Inflammatory macrophage (primary cell): ENCODE measurements around the gene ZNF490.
A peak's percentile ranks its signal among the peaks of the same experiment; 100 is the strongest.
"Not testable (repeated sequence)": the region's sequence is repeated elsewhere in the genome, so short reads cannot be mapped to it uniquely, and the experiment has no call there.

Experiments used
- DNase-seq, 2 donors: peaks; one replicate each; pipeline ENCODE4 v3.0.0-alpha.2; 2020 to 2022

Gene ZNF490

DNA sequence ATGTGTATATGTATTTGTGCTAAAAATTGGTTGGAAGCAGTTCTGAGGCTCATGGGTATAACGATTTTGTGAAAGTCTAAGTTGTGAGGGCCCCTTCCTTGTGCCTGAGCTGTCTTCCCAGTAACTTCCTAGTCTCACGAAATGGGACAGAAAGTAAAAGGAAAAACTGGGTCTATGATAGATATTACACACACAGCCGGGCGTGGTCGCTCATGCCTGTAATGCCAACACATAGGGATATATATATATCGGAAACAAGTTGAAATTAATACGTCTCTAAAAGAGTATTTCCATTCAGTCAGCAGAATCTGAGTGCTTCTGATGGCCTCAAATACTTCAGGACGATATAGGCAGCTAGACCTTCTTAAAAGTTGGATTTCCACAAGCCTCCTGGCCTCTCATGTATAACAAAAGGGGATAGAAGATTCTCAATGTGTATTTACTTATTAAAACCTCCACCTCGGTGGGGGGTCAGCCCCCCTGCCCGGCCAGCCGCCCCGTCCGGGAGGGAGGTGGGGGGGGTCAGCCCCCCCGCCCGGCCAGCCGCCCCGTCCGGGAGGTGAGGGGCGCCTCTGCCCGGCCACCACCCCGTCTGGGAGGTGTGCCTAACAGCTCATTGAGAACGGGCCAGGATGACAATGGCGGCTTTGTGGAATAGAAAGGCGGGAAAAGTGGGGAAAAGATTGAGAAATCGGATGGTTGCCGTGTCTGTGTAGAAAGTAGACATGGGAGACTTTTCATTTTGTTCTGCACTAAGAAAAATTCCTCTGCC, 10.8 kb upstream of the ZNF490 start:
- not testable (repeated sequence) for DNase-seq

- DNase-seq = no peak
Measured at GRCh38 chr19:12617646-12618045, 7.0 kb upstream of the ZNF490 start.

DNA sequence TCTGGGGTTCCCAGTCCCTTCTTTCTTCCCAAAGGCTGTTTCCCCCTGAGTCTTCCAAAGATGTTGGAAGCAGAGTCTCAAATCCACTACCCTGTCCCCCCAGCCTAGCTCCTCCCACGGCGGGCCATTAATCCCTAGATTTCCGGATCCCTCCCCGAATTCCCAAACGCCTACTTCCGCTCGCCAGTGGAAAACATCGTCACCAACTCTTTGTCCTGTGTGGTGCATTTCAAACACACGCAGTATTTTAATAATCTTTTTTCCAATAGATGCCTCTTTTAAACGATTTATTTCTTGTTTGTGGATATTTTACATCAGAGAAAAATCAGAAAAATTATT, 717 bp upstream of the ZNF490 start:
- DNase-seq = peak in 1 of 2 donors; percentile 10

GRCh38 chr19:12607631-12608030, 3.0 kb downstream of the ZNF490 start:
- peak; percentile 24 to 36 for DNase-seq

DNA sequence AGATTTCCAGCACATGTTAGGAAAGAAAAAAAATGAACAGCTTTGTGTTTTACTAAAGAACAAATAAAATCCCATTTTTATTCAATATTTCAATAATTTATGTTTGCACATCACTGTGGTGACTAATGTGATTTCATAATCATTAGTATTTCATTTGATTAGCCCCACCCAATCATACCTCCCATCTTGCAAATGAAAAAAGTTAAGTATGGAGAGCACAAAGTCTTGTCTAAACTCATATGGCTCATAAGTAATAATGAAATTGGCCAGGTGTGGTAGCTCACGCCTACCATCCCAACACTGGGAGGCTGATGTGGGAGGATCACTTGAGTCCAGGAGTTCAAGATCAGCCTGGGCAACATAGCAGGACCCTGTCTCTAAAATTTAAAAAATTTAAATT, 3.8 kb downstream of the ZNF490 start:
- DNase-seq = no peak

DNA sequence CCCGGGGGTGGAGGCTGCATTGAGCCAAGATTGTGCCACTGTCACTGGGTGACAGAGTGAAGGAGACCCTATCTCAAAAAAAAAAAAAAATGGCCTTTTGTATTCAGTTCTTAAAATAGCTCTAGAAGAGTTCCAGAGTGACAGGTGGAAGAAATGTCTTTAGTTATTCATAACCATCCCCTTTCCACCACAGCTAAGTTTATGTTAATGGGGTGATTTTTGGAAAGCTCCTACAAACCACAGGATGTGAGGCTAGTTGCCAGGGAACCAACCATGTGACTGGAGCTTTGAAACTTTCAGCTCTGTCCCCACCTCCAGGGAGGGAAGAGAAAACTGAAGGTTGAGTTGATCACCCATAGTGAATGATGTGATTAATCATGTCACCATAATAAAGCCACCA, 6.9 kb downstream of the ZNF490 start:
- DNase-seq = no peak

DNA sequence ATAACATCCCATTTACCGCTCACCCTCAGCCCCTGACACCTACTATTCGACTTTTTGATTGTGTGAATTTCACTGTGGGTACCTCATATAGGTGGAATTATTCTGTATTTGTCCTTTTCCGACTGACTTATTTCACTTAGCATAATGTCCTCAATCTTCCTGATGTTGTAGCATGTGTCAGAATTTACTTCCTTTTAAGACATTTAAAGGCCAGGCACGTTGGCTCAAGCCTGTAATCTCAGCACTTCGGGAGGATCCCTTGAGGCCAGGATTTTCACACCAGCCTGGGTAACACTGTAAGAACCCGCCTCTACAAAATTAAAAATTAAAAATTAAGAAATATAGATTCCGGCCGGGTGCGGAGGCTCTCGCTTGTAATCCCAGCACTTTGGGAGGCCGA, 13.0 kb downstream of the ZNF490 start:
- DNase-seq = no peak

- DNase-seq = no peak
Measured at GRCh38 chr19:12596927-12597548, 13.6 kb downstream of the ZNF490 start.

GRCh38 chr19:12596485-12596884, 14.1 kb downstream of the ZNF490 start:
- no peak for DNase-seq

GRCh38 chr19:12581100-12581499, 29.5 kb downstream of the ZNF490 start:
- DNase-seq = no peak

GRCh38 chr19:12580180-12580694, 30.4 kb downstream of the ZNF490 start:
- no peak for DNase-seq

DNA sequence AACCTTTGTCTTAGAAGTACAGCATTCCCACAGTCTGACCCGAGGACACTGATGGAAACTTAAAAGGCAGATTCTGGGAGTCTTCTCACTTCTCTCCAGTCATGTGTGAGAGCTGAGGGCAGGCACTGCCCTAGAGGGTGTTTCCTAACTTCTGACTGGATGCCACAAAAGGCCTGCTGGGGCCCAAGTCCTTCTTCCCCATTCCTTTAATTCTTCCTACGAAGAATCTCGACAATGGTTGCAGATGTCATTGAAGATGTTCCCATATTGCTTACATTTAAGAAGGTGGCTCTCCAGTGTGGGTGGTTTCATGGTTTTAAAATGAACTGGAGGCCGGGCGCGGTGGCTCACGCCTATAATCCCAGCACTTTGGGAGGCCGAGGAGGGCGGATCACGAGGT, 32.0 kb downstream of the ZNF490 start:
- no peak for DNase-seq

GRCh38 chr19:12574036-12574435, 36.6 kb downstream of the ZNF490 start:
- DNase-seq = no peak

DNA sequence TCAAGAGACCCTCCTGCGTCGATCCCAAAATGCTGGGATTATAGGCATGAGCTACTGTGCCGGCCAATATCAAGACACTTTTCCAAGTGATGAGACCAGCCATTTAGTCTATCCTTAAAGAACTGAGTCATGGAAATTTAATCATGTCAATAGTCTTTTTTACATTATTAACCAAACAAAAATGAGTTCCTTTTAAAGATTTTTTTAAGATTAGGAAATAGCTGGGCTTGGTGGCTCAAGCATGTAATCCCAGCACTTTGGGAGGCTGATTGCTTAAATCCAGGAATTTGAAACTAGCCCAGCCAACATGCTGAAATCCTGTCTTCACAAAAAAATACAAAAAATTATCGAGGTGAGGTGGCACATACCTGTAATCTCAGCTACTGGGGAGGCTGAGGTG, 42.7 kb downstream of the ZNF490 start:
- no peak for DNase-seq

DNA sequence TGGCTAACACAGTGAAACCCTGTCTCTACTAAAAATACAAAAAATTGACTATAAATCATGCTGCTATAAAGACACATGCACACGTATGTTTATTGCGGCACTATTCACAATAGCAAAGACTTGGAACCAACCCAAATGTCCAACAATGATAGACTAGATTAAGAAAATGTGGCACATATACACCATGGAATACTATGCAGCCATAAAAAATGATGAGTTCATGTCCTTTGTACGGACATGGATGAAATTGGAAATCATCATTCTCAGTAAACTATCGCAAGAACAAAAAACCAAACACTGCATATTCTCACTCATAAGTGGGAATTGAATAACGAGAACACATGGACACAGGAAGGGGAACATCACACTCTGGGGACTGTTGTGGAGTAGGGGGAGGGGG, 44.2 kb downstream of the ZNF490 start:
- DNase-seq = not testable (repeated sequence)

DNA sequence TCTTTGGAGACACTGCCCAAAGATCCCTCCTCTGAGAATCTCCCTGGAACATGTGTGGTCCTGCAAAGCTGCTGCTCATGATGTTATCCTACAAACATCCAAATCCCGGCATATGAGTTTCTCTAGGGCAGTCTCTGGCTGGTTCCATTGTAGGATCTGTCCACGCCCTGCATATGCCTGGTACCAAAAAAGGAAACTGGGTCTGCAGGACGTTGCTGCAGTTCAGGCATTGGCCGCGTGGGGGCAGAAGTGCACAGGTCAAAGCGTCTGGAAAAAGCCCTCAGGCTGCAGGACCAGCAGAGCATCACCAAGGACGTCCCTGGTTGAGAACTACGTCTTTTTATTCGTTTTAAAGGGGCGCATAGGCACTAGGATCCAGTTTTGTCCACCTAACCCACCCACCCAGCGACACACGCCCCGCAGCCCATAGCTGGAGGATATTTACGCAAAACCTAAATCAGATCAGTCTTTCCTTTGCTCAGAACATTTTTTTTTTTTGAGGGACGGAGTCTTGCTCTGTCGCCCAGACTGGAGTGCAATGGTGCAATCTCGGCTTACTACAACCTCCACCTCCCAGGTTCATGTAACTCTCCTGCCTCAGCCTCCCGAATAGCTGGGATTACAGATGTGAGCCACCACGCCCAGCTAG, 46.5 kb downstream of the ZNF490 start:
- peak; percentile 88 to 89 for DNase-seq

DNA sequence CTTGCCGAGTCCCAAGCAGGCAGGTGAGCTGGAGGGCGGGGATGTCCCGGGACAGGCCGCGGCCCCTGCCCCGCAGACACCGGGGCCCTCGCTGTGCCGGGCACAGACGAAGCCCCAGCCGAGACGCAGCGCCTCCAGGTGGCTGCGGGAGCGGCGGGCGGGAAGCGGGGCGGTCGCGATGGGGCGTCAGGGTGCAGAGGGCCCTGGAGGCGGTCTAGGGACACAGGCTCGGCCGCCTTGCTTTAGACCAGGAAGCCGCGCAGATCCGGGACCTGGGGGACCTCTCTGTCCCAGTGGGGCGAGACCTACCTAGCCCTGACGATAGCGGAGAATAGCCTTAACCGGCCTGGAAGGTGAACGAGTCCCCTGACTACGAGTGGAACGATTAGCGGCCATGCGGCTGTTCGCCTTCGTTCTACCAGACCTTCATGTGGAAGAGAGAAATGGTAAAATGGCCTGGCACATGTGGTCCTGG, 55.1 kb downstream of the ZNF490 start:
- no peak for DNase-seq

DNA sequence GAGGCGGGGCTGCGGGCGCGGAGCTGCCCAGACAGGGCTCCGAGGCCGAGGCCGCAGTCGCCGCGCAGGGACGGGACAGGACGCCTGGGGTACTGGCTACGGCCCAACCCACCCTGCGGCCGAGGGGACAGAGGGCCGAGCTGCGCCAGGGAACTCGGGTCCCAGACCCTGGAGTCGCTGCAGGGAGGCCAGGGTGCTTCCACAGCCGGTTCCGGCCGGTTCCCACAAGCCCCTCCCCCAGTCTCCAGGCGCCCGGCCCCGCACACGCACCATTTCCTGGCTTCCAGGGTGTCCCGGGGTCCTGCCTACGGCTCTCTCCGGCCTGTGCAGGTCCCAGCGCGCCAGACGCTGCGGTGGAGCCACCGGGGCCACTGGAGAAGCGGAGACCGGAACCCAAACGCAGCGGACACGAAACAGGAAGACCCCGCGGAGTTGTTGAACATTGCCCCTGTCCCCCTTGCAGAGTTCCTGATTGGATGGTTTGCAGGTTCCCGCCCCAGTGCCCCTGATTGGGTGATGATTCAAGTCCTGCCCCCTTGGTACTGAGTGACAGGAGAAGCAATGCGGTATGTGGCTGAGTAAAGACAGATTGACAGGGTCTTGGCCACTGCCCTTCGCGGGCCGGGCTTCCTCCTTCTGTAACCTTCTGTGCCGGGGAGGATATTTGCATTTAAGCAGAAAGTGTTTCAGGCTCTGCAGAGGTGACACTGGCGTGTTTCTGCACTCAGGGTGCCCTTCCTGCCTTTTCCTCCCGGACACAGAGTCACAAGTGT, 59.4 kb downstream of the ZNF490 start, which contains the start of gene ZNF564:
Gene ZNF564, minus strand, starts transcription at position 423 of the 773 bp plus-strand sequence. Its CDS starts 150 bp downstream, at position 273.
- DNase-seq = peak; percentile 98

DNA sequence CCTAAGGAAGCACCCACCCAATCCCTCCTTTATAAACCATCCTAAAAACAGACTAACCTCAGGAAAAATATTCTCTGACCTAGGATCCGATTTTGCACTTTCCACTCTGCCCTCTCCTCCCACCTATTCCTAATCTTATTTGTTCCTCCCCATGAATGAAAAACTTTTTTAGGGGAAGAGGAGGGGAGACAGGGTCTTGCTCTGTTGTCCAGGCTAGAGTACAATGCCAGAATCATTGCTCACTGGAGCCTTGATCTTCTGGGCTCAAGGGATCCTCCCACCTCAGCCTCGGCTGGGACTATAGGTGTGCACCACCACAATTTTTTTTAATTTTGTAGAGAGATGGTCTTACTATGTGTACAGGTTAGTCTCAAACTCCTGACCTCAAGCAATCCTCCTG, 63.7 kb downstream of the ZNF490 start:
- no peak for DNase-seq

- DNase-seq = no peak
Measured at GRCh38 chr19:12546068-12546467, 64.5 kb downstream of the ZNF490 start.

- no peak for DNase-seq
Measured at GRCh38 chr19:12545267-12545666, 65.3 kb downstream of the ZNF490 start.

DNA sequence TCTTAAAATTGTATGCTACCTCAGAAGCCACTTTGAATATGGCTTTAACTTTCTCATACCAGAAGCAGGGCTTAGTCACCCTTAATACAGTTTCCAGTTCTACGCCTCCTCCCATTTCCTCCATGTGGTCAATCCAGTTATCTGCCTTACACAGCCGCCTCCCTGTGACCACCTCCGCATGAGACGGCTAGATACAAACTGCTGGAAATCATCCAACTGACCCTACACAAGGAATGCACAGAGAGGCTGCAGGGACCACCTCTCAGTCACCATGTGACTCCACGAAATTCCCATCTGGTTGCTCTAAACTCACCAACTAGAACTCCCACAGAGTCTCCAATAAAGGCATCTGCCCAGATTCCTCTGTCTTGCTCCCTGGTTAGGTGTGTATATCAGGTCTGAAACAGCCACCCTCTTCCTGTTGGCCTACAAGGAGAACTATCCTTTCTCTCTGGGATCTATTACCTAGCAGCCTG, 66.2 kb downstream of the ZNF490 start:
- DNase-seq = peak; percentile 19 to 54

DNA sequence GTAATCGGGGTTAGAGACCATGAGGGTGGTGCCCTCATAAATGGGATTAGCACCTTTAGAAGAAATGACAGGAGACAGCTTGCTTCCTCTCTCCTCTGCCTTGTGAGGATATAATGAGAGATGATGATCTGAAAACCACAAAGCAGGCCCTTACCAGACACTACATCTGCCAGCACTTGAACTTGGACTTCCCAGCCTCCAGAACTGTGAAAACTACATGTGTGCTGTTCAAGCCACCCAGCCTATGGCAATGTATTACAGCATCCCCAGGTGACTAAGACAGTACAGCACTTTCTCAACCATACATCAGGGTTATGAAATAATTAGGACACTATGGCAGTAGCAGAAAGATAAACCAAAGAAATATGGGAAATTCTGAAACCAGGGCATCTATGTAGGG, 66.8 kb downstream of the ZNF490 start:
- peak; percentile 40 to 47 for DNase-seq
